Measurements from ENCODE around the gene VCP. TPM values are rescaled to one million over a fixed set of nuclear protein-coding genes. Genes with fewer than 3 reads are reported as not detected.
A peak's percentile ranks its signal among the peaks of the same experiment; 100 is the strongest.

VCP gene
- total RNA-seq, 1 donor from 2014 or later = 268 TPM

GRCh38 chr9:35054185-35054835 lies 18.1 kb downstream of the VCP start:
- TF ChIP-seq CTCF (IDR thresholded peaks at IDR 0.05) = no peak
- no peak for DNase-seq (ENCODE audit: extremely low spot score, unreplicated experiment)
- no peak overlapping the region for H3K4me3 Mint-ChIP-seq (ENCODE audit: unreplicated experiment)
- H3K36me3 Mint-ChIP-seq (ENCODE audit: unreplicated experiment) = peaks cover 73% of the 10 kb centered on the region
- H3K27me3 Mint-ChIP-seq (ENCODE audit: unreplicated experiment) = no peaks in the 10 kb centered on the region
- H3K9me3 Mint-ChIP-seq (ENCODE audit: unreplicated experiment) = no peaks in the 10 kb centered on the region
- no peak overlapping the region for H3K27ac Mint-ChIP-seq (ENCODE audit: unreplicated experiment)
- no peaks in the 10 kb centered on the region for H3K4me1 Mint-ChIP-seq (ENCODE audit: unreplicated experiment)

- Mint-ChIP-seq H3K4me1 (ENCODE audit: unreplicated experiment) (no peaks in the 10 kb centered on the region), H3K4me3 (ENCODE audit: unreplicated experiment) (no peak overlapping the region), H3K9me3 (ENCODE audit: unreplicated experiment) (no peaks in the 10 kb centered on the region), H3K27me3 (ENCODE audit: unreplicated experiment) (no peaks in the 10 kb centered on the region), H3K27ac (ENCODE audit: unreplicated experiment) (peak overlapping the region; percentile 2), H3K36me3 (ENCODE audit: unreplicated experiment) (peaks cover 55% of the 10 kb centered on the region)
- TF ChIP-seq CTCF (IDR thresholded peaks at IDR 0.05) = peak; percentile 53
- no peak for DNase-seq (ENCODE audit: extremely low spot score, unreplicated experiment)
Observed at GRCh38 chr9:35051069-35051967, 21.1 kb downstream of the VCP start.

GRCh38 chr9:35048511-35048910 lies 23.9 kb downstream of the VCP start:
- Mint-ChIP-seq H3K4me3 (ENCODE audit: unreplicated experiment) (no peak overlapping the region), H3K9me3 (ENCODE audit: unreplicated experiment) (no peaks in the 10 kb centered on the region), H3K27me3 (ENCODE audit: unreplicated experiment) (no peaks in the 10 kb centered on the region), H3K4me1 (ENCODE audit: unreplicated experiment) (no peaks in the 10 kb centered on the region), H3K27ac (ENCODE audit: unreplicated experiment) (no peak overlapping the region), H3K36me3 (ENCODE audit: unreplicated experiment) (peaks cover 39% of the 10 kb centered on the region)
- no peak for TF ChIP-seq CTCF (IDR thresholded peaks at IDR 0.05)
- DNase-seq (ENCODE audit: extremely low spot score, unreplicated experiment) = no peak

GRCh38 chr9:35044071-35044470 lies 28.4 kb downstream of the VCP start:
- Mint-ChIP-seq H3K4me1 (ENCODE audit: unreplicated experiment) (no peaks in the 10 kb centered on the region), H3K9me3 (ENCODE audit: unreplicated experiment) (no peaks in the 10 kb centered on the region), H3K27ac (ENCODE audit: unreplicated experiment) (no peak overlapping the region), H3K36me3 (ENCODE audit: unreplicated experiment) (peaks cover 21% of the 10 kb centered on the region), H3K27me3 (ENCODE audit: unreplicated experiment) (no peaks in the 10 kb centered on the region), H3K4me3 (ENCODE audit: unreplicated experiment) (no peak overlapping the region)
- no peak for TF ChIP-seq CTCF (IDR thresholded peaks at IDR 0.05)
- no peak for DNase-seq (ENCODE audit: extremely low spot score, unreplicated experiment)

GRCh38 chr9:35042891-35043545 lies 29.4 kb downstream of the VCP start:
- no peak for DNase-seq (ENCODE audit: extremely low spot score, unreplicated experiment)
- H3K36me3 Mint-ChIP-seq (ENCODE audit: unreplicated experiment) = peaks cover 13% of the 10 kb centered on the region
- H3K4me1 Mint-ChIP-seq (ENCODE audit: unreplicated experiment) = no peaks in the 10 kb centered on the region
- H3K27ac Mint-ChIP-seq (ENCODE audit: unreplicated experiment) = no peak overlapping the region
- no peaks in the 10 kb centered on the region for H3K27me3 Mint-ChIP-seq (ENCODE audit: unreplicated experiment)
- H3K4me3 Mint-ChIP-seq (ENCODE audit: unreplicated experiment) = no peak overlapping the region
- no peak for TF ChIP-seq CTCF (IDR thresholded peaks at IDR 0.05)
- no peaks in the 10 kb centered on the region for H3K9me3 Mint-ChIP-seq (ENCODE audit: unreplicated experiment)

Data from osteocyte (in vitro differentiated cells).